ENCODE results near the gene ADAMTSL1.
"Not testable (repeated sequence)": the region's sequence is repeated elsewhere in the genome, so short reads cannot be mapped to it uniquely, and the experiment has no call there.

Gene ADAMTSL1

DNA sequence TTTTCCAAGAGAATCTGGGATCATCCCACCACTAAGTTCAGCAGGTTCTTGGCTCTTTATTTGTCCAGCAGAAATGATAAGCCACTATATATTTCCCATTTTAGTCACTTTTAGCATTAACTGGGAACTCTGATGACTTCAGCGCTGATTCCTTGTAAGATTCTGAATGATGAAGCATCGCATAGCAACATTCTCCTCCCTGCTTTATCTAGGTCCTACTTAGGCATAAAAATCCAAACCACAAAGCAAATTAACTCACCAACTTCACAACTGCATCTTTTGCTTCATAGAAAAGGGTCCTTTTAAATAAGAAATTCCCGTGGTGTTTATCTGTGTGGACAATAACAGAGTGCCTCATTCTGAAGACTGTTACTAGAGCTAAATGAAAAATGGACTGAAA lies 355.1 kb downstream of the ADAMTSL1 start:
- DNase-seq: no peak

DNA sequence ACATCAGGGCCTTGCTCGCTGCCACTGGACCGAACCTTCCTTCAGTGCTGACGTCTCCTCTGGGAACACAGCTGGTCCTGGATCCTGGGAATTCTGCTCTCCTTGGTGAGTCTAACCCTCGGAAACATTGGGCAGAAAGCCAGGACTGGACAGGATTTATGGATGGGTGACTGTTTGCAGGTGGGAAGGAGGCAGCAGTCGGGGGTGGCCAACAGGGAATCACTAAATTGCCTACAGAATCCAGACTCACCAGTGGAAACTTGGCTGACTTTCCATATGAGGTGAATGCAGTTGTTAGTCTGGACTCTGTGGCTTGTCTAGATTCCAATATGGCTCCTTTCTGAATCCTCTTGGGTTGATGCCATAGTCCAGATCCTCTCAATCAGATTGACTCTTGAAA lies 355.9 kb downstream of the ADAMTSL1 start:
- DNase-seq: no peak

DNA sequence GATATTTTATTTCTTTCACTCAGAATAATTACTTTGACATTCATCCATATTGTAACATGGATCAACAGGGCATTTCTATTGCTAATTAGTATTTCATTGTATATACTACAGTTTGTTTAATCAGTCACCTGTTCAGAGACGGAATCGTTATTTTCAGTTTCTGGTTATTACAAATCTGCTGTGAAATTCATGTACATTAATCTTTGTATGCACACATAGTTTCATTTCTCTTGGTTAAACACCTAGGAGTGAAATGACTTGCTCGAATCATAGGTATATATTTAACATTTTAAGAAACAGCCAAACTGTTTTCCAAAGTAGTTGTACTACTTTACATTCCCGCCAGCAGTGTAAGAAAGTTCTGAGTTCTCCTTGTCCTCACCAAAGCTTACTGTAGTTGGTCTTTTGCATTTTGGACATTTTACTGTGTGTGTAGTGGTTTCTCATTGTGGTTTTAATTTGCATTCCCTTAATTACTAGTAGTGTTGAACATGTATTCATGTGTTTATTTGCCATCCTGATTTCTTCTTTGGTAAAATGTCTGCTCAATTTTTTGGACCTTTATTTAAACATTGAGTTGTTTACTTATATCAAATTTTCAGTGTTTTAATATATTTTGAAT lies 360.9 kb downstream of the ADAMTSL1 start:
- DNase-seq: no peak

DNA sequence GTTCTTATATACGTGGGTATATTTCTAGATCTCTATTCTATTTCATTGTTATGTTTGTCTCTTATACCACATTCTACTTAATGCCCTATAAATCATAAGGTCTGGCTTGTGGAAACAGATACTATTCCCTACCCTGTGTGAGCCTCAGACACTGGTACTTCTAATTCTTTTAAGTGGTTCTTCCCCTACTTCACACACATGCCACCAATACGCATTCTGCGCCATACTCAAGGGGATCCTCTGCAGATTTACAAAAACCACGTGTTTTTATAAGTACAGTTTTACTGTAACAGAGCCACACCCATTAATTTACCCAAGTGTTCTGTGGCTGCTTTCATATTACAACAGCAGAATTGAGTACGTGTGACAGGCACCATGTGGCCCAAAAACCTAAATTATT lies 363.4 kb downstream of the ADAMTSL1 start:
- no peak for DNase-seq

DNA sequence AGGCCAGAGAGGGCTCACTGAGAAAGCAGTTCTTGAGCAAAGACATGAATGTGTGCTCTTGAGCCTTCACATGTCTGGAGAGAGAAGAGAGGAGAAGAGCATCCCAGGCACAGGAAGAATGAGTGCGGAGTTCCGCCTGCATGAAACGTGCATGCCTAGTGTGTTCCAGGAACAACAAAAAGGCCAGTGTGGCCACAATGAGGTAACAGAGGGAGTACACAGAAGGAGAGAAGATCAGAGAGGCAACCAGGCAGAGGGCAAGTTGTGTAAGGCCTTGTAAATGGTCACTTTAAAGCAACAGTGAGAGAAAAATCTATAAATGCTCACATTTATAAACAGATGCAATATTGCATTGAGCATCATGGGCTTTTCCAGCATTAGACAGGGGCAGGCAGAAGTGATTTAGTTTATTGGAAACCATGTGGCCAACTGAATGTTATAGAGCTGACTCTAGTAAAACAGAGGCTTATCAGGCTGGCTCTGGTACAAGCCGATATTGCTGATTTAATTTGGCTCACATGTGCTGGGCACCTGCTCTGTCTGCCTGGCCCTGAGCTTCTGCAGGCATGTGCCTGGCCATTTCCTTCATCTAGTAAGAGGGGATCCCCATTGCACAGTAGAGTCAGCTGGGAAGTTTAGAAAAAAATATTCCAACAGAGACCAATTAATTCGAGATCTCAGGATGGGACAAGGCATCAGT lies 373.8 kb downstream of the ADAMTSL1 start:
- no peak for DNase-seq

DNA sequence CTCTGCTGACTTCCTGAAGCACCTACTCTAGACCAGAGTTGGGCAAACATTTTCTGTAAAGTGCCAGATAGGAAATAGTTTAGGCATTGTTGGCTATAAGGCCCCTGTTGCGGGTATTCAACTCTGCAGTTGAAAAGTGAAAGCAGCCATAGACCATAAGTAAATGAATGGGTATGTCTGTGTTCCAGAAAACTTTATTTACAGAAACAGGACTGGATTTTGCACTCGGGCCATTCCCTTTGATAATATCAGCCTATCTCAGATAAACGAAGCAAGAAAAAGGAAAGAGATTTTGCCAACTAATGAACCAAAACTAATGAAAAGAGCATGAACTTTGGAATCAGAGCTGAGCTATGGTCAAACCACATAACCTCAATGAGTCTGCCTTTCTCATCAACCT lies 374.7 kb downstream of the ADAMTSL1 start:
- no peak for DNase-seq

DNA sequence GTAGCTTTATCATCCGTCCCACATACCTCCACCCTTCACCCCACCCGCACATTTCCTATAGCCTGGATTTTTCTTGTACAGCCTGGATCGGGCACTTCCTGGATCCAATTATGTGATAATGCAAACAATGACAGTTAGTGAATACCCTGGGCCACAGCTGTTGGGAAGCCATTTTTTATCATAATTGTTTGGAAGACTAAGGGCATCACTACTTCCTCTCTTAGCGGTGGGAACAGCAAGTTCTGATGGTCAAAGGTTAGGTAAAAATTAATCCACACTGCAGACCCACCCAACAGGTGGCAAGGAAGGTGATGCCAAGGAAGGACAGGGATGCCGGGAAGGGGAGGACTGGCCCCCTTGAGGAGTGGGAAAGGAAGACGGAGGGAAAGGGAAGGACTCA lies 375.3 kb downstream of the ADAMTSL1 start:
- no peak for DNase-seq

DNA sequence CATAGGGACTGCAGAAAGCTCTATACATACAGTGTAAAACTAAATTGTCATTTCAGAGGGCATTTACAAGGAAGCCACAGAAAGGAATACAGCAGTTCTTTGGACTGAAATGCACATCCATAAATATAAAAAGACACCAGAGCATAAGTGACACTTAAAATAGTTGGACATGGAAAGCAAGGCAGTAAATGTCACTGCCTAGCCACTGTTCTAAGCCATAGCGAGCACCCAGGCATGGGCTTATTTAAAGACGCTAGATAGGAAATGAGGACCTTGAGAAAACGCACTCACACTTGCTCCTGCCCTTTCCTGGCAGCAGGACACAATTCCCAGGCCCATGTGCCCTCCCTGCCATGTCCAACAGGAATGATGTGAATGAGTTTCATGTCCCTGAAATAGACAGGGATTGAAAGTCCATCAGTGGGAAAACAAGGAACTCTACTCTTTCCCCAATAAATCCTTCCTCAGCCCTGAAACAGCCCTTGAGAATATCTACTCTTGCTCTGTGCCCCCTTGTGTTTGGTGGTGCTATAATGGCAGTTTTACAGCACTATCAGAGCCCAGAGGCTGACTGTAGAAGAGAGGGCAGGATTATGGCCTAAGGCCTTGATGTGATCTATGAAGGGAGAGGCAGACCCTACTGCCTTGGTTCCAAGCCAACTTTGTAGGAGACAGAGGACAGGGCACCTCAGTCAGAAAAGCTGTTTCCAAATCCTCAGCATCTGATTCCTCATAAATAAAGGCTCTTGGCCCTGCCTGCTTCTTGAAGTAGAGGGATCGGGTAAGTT lies 376.1 kb downstream of the ADAMTSL1 start:
- no peak for DNase-seq

DNA sequence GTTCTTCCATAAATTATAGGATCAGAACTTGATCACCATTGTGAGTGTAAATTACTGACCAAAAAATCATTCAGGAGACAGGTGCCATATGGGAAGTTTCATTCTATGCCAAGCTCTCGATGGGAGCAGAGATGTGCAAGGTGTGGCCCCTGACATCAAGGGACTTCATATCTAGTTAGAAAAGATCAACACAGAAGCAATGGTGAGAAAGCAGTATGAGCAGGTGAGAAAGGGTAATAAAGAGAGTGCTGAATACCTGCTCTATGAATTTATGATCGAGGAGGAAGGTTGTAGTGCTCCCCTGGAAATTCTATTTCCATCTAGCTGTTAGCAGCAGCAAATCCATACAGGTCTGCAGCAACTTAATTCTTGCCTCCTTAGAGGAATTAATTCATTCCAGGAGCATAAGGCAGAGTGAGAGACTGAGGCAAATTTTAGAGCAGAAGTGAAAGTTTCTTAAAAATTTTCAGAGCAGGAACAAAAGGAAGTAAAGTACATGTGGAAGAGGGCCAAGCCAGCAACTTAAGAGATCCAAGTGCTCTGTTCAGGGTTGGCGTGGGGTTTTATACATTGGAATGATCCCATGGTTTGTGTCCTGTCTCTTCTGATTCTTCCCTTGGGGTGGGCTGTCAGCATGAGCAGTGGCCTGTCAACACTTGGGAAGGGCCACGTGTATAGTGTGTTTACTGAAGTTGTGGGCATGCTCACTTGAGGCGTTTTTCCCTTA lies 377.3 kb downstream of the ADAMTSL1 start:
- DNase-seq: no peak

DNA sequence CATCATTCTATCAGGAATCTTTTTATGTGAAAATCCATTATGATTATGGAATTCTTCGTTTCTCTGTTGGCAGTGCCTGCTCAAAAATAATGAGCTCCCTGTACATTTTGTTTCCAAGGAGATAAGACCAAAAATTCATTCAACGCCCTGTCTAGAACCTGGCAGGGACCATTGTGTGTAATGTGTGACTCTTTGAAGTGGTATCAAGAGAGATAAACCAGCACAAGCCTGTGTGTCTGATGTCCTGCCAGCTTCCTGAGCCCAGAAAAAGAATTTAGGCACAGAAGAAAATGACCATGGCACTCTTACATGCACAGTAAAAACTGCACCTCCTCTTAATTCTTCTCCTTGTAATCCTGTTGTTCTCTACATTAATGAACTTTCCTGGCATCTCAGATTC lies 381.7 kb downstream of the ADAMTSL1 start:
- DNase-seq: no peak

DNA sequence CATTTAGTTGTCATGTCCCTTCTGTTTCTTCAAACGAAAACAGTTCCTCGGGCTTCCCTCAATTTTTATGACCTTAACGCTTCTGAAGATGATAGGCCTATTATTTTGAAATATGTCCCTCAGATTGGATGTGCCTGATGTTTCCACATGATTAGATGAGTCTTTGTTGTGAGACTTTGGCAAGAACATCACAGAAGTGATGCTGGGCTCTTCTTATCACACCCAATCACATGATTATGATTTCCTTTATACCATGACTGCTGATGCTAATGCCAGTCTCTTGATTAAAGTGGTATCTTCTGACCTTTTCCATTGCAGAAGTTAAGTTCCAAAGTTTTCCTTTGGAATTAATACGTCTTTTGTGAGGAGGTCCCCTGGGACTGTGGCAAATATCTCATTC lies 383.4 kb downstream of the ADAMTSL1 start:
- DNase-seq: no peak

DNA sequence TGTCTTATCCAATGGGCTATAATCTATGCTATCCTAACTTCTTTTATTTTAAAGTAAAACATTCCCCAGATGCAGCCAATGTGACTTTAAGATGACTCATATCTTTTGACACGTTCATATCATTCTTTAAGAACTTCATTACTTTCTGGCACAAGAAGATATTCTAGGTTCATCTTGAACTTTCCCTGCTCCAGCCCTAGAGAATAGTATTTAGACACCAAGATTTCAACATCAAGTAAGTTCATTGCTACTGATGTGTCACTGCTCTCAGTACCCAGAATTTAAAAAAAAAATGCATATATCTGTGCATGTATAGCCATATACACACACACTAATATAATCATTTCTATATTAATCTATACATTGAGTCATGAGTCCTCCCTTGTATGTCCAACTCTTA lies 383.8 kb downstream of the ADAMTSL1 start:
- DNase-seq: no peak

DNA sequence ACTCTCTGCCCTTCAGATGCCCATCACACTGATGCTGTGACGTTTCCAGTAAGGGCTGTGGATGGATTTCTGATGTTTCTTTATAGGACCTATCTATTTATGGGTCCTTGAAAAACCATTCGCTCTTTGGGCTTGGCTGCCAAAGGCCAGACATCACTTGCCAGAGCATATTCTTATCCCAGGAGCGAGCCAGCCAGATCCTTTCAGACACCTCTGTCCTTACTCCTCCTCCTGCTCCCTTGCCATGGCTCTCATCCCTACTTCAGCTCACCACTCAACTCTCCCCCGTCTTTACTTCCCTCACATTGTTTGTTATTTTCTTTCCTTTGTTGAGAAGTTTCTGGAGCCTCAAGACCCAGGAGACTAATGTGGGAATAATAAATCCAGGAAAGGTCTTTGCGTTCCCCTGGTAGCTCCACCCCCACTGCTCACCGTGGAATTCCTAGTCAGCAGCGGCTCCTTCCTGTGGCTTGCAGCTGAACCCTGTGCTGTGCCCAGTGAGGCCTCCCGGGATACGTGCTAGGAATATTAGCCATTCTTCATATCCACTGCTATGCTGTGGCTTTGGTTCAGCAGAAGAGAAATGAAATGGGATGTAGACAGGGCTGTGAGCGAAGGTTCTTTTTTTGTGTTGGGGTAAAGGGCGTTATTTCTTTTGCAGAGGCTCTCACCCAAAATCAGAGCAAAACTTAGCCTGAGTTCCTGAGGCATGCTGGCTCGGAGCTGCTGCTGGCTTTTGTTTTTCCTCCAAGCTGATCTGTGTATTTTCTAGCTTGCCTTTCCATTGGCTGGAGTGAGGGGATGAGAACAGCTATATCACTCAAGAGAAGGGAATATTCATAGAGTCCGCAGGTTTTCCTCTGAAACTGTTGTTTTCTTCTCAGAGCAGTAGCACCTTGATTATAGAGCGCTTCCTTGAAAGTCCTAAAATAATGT lies 387.9 kb downstream of the ADAMTSL1 start:
- no peak for DNase-seq

DNA sequence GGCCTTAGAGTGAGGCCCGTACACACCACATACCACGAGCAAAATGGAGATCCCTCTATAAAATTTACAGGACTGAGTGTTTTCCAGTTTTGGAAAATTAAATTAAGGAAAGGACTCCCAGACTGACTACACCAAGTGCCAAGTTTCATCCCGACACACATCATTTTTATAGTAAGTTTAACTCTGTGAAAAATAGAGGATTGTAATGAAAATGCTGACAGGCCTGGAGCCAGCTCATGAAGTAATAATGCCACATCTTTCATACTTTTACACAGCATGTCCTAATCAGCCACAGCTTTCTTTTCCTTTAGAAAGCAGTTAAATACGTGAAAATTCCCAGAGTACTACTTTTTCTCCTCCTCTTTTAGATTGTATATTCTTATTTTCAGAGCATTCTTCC lies 389.8 kb downstream of the ADAMTSL1 start:
- DNase-seq: no peak

DNA sequence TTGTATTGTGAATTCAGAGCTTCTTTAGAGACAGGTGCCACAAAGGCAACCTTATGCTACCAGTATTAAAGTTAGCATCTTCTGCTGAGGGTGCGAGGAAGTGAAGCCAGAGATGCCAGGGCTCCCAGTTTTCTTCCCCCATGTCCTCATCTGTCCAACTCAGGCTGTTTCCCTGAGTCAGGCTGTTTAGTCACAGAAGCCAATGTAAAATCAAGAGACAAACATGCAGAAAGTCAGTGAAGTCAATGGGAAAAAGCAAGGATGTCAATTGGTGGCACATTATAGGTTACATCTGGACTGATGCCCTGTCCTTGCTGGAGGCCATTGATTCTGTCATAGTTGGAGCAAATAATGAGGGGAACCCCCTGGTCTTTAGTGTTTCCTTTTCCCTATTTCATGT lies 390.6 kb downstream of the ADAMTSL1 start:
- no peak for DNase-seq

DNA sequence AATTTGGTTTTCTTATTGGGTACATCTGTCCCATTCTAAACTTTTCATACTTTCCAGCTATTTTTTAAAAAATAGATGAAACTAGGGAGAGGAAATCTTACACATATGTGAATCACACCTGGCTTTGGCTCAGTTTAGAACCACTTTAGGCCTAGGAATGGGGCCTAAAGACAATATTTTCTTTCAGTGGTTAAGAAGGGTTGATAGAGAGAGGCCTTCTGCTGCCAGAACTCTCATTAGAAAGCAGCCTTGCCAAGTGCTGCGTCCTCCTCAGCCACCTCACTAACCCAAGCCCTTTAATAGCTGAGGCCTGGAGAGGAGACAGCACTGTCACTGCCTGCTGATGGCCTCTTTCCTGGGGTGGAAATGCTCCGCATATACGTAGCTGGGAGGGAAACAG lies 391.6 kb downstream of the ADAMTSL1 start:
- no peak for DNase-seq

DNA sequence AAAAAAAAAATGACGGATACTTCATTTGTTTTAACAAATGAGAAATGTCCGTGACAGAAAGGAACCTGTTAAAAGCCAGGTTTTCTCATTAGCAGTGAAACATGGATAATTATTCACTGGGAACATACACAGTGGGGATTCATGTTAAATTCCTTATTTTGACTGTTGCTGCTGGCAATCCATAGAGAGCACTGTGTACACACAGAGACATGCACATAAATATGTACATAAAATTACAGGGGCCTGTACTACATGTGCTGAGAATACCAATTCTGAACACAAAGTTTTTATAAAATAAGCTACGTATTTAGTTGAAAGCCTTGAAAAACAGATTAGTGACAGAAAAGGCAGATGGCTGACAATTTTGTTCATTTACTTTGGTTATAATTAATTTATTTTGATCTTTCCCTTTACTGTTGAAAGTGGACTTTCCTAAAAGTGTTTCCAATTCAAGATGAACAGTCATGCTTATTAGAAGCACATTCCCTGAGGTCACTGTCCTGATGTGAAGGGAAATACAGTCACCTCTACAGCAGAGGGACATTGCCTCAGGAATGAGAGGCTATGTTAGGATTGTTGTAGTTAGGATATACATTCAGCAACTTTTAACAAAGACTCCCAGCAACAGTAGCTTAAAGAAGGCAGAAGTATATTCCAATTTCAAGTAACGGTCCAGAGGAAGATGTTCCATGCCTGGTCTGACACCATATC lies 392.3 kb downstream of the ADAMTSL1 start:
- no peak for DNase-seq

DNA sequence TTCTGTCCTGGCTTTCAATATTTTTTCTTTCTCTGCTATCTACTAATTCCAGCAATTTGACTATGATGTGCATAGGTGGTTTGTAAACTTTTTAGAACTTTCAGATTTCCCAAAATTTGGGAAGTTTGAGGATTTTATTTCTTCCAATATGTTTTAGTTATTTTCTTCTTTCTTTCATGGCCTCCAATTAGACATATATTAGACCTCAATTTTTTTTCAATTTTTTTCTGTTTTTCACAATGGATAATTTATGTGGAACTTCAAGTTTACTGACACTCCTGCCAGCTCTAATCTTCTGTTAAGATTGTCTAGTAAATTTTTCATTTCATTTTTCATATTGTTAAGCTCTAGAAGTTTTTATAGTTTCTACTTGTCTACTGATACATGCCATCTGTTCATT lies 395.8 kb downstream of the ADAMTSL1 start:
- DNase-seq: no peak

DNA sequence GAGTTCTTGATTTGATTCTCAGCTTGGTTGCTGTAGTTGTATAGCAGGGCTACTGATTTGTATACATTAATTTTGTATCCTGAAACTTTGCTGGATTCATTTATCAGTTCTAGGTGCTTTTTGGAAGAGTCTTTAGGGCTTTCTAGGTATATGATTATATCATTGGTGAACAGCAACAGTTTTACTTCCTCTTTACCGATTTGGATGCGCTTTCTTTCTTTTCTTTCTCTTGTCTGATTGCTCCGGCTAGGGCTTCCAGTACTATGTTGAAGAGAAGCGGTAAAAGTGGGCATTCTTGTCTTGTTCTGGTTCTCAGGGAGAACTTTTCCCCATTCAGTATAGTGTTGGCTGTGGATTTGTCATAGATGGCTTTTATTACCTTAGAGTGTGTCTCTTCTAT lies 400.1 kb downstream of the ADAMTSL1 start:
- no peak for DNase-seq

DNA sequence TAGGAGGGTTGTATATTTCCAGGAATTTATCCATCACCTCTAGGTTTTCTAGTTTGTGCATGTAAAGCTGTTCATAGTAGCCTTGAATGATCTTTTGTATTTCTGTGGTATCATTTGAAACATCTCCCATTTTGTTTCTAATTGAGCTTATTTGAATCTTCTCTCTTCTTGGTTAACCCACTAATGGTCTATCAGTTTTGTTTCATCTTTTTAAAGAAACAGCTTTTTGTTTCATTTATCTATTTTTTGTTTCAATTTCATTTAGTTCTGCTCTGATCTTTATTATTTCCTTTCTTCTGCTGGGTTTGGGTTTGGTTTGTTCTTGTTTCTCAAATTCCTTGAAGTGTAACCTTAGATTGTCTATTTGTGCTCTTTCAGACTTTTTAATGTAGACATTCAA lies 401.0 kb downstream of the ADAMTSL1 start:
- DNase-seq: not testable (repeated sequence)

DNA sequence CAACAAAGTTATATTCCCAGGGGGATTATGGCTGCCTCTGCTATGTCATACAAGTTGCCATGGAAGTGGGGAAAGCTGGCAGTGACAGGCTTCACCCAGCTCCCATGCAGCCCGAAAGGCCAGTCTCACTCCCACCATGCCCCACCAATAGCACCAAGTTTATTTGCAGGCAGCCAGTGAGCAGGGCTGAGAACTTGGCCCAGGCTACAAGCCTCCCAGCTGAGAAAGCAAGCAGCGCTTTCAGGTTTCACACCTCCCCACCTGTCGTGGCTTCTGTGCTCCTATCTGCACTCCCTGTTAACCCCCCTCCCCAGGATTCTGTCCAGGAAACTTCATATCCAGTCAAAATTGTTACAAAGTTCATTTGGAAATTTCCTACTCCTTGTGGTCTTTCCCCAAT lies 404.0 kb downstream of the ADAMTSL1 start:
- DNase-seq: no peak

DNA sequence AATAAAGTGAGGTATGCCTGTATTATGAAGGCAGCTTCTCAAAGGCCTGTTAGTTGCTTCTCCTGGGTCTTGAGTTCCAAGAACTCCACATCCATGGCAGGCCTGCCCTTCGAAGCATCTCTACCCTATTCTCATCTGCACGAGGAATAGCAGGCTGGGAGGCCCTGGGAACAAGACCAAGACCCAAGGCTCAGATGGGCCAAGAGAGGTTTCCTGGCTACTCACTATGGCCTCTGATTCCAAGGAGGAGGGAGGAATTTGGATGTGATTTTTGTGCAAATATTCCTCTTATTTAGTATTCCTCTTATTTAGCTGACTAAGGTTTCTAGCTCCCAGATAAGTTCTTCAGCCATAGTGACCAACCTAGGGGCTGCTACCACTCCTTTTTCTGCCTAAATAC lies 407.8 kb downstream of the ADAMTSL1 start:
- no peak for DNase-seq

All from DMS 273 treated with DMSO at 0.1 percent for 48 hours (cell line).